Measurements from ENCODE around the gene COPB2.

Gene COPB2

DNA sequence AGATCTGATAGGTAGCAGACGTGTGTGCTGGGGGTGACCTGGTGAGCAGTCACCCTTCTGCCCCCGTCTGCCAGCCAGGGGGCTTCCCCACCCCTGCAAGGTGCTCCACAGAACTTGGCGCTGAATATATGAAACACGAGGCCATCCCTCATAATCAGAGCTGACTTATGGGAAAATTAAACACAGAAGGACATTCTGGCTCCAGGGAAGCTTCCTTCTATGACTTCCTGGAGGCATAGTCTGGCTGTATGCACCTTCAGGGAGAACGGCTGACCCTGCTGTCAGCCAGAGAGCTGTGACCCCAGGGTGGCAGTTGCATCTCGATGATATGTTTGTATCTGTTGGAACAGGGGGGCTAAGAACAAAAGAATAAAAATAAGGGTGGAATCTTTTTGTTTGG, 72.2 kb downstream of the COPB2 start:
- no peak for DNase-seq (ENCODE audit: low read depth)
- H3K4me3 ChIP-seq (ENCODE audit: low read depth, low read length): no peak overlapping the region
- TF ChIP-seq, protein P1, sequence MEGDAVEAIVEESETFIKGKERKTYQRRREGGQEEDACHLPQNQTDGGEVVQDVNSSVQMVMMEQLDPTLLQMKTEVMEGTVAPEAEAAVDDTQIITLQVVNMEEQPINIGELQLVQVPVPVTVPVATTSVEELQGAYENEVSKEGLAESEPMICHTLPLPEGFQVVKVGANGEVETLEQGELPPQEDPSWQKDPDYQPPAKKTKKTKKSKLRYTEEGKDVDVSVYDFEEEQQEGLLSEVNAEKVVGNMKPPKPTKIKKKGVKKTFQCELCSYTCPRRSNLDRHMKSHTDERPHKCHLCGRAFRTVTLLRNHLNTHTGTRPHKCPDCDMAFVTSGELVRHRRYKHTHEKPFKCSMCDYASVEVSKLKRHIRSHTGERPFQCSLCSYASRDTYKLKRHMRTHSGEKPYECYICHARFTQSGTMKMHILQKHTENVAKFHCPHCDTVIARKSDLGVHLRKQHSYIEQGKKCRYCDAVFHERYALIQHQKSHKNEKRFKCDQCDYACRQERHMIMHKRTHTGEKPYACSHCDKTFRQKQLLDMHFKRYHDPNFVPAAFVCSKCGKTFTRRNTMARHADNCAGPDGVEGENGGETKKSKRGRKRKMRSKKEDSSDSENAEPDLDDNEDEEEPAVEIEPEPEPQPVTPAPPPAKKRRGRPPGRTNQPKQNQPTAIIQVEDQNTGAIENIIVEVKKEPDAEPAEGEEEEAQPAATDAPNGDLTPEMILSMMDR (IDR thresholded peaks at IDR 0.05; ENCODE audit: insufficient read depth, low read depth, low read length, missing control alignments): no peak

DNA sequence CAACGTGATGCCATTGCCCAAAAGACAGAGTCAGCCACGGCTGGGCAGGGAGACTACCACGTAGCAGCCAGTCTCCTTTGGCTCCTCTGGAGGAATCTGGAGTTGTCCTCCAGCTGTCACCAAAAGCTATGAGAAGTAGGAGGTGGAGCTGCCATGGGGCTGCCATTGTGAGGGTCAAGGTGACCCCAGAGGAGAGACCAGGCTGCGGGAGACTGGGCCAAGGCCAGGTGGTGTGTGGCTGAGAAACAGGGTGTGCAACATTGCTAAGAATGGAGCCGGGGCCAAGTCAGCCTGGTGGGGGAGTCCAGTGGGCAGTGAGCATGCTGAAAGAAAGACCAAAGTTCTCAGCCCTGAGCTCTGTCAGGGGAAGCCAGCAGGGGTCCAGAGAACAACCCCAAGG, 75.5 kb downstream of the COPB2 start:
- TF ChIP-seq, protein P1 (IDR thresholded peaks at IDR 0.05; ENCODE audit: insufficient read depth, low read depth, low read length, missing control alignments): no peak
- DNase-seq (ENCODE audit: low read depth): no peak
- H3K4me3 ChIP-seq (ENCODE audit: low read depth, low read length): no peak overlapping the region

DNA sequence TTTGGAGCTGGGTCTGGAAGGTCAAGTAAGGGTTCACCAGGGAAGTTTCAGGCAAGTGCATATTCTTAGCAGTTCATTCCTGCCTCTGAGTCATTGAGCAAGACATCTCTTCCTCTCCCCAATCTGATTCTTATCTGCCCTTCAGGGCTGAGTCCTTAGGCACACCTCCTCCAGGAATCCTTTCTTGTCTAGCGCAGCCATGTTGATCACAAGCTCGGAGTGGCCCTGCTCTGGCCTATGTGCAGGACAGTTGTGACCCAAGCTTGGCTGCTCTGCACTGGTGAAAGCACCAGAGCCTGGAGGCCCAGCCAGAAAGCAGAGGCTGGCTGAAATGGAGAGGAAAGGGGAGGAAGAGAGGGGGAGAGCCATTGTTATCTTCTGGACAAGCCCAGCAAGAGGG, 76.5 kb downstream of the COPB2 start:
- H3K4me3 ChIP-seq (ENCODE audit: low read depth, low read length): no peak overlapping the region
- TF ChIP-seq, protein P1 (IDR thresholded peaks at IDR 0.05; ENCODE audit: insufficient read depth, low read depth, low read length, missing control alignments): no peak
- DNase-seq (ENCODE audit: low read depth): no peak

DNA sequence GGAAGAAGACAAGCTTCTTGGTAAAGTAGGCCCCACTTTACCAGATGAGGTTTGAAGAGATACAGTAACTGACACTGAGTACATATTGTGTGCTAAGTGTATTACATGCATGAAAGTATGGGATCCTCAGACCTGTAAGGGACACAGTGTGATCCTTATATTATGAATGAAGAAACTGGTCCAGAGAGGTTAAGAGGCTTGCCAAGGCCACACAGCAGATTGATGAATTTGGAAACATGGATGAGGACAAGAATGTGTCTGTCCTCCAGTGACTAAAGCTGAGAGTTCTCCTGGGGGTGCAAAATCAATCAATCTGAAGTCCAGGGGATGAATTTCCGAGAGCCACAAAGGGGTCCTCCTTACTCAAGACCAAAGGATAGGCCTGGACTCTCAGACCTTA, 77.0 kb downstream of the COPB2 start:
- no peak overlapping the region for H3K4me3 ChIP-seq (ENCODE audit: low read depth, low read length)
- TF ChIP-seq, protein P1 (IDR thresholded peaks at IDR 0.05; ENCODE audit: insufficient read depth, low read depth, low read length, missing control alignments): no peak
- DNase-seq (ENCODE audit: low read depth): no peak

DNA sequence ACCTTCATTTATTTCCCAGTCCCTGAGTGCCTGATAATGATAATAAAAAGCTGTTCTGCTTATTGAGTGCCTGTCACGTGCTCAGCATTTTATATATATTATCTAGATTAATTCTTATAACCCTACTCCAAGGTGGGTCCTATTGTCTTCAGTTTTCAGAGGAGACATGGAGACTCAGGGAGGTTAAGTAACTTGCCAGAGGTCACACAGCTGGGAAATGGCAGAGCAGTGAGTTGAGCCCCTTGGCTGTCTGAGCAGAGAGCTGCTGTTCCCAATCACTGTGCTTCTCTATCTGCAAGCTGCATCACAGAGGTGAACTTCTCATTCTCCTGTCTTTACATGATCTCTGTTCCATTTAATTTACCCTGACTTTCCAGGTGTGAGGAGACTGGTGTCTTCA, 77.9 kb downstream of the COPB2 start:
- TF ChIP-seq, protein P1 (IDR thresholded peaks at IDR 0.05; ENCODE audit: insufficient read depth, low read depth, low read length, missing control alignments): no peak
- no peak for DNase-seq (ENCODE audit: low read depth)
- no peak overlapping the region for H3K4me3 ChIP-seq (ENCODE audit: low read depth, low read length)

DNA sequence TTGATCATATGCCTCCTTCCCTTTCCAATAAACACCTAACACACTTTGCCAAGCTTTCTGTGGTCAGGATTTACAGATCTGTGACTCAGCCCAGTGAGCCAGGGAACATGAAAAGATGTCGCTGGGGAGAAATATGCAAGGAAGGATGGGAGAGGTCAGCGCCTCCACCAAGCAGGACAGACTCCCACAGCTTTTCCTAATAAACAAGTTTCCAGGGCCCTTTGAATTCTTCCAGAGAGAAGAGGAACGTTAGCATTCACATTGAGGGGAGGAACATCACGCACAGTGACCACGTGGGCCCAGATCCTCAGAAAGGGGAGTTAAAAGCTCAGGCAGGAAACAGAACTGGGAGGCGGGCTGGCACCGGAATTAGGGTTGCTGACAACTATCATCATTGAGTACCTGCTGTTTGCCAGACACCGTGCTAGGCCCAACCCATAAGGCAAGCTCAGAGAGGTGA, 78.9 kb downstream of the COPB2 start:
- TF ChIP-seq, protein P1 (IDR thresholded peaks at IDR 0.05; ENCODE audit: insufficient read depth, low read depth, low read length, missing control alignments): no peak
- no peak overlapping the region for H3K4me3 ChIP-seq (ENCODE audit: low read depth, low read length)
- no peak for DNase-seq (ENCODE audit: low read depth)

DNA sequence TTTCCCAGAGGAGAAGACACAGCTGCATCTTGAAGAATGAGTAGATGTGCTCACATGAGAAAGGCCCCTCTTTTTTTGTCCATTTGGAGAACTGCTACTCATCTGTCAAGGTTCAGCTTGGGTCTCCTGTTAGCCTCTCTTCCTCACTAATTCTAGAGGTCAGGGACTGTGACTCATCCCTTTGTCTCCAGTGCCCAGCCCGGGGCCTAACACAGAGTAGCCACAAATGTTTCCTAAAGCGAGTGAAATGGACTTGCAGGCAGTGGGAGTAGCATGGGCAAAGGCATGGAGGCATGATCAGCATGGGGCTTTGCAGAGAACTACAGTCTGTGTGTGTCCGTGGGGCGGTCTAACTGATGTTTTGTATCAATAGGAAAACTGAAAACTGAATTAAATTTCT, 79.6 kb downstream of the COPB2 start:
- no peak for DNase-seq (ENCODE audit: low read depth)
- H3K4me3 ChIP-seq (ENCODE audit: low read depth, low read length): no peak overlapping the region
- TF ChIP-seq, protein P1 (IDR thresholded peaks at IDR 0.05; ENCODE audit: insufficient read depth, low read depth, low read length, missing control alignments): no peak

All from GM12865 (cell line).